Measurements from ENCODE around the gene NXPE3. TPM values are rescaled to one million over a fixed set of nuclear protein-coding genes. Genes with fewer than 3 reads are reported as not detected.

NXPE3 gene
- total and polyA plus RNA-seq, 2 experiments from 2014 or later = 5.4 to 12.6 TPM

- peak overlapping the region; percentile 78 for H3K4me3 ChIP-seq
- WGBS, 2 experiments (ENCODE audit: low coverage in 1 of 2, low lambda C conversion rate in 2 of 2, missing lambda C conversion rate in 2 of 2) = 5 to 7% methylated on average over 9 of the region's 9 CpGs
- DNase-seq = peak; percentile 13
These were observed 891 bp downstream of the NXPE3 start for GRCh38 chr3:101779822-101780381.

GRCh38 chr3:101780661-101781060 lies 1.6 kb downstream of the NXPE3 start:
- Histone ChIP-seq H3K9me3 (ENCODE audit: low read depth) (no peaks in the 10 kb centered on the region), H3K9me2 (ENCODE audit: insufficient read depth) (no peaks in the 10 kb centered on the region), H3F3A (ENCODE audit: insufficient read depth) (peaks cover 15% of the 10 kb centered on the region), H3K27me3 (replicated peaks; ENCODE audit: insufficient read depth) (no peaks in the 10 kb centered on the region), H4K20me1 (ENCODE audit: insufficient read depth) (no peaks in the 10 kb centered on the region), H3K9ac (peak overlapping the region; percentile 70), H3K4me2 (ENCODE audit: unreplicated experiment) (peak overlapping the region; percentile 93), H3K4me1 (ENCODE audit: insufficient read depth) (peaks cover 18% of the 10 kb centered on the region), H3K79me2 (ENCODE audit: insufficient read depth) (peaks cover 9% of the 10 kb centered on the region), H3K36me3 (ENCODE audit: low read depth) (peaks cover 4% of the 10 kb centered on the region; the same call in 1 of the 2 replicates), H3K27ac (peak overlapping the region; percentile 60), H3K4me3 (peak overlapping the region; percentile 78), H2AFZ (peak overlapping the region; percentile 99)
- WGBS, 2 experiments (ENCODE audit: low coverage in 1 of 2, low lambda C conversion rate in 2 of 2, missing lambda C conversion rate in 2 of 2) = 38 to 43% methylated on average over 2 of the region's 2 CpGs
- TF ChIP-seq EZH2phosphoT487 (IDR thresholded peaks at IDR 0.05; ENCODE audit: insufficient read depth, low read depth) = no peak
- TF ChIP-seq EZH2 (IDR thresholded peaks at IDR 0.05; ENCODE audit: insufficient read depth, poor library complexity, severe bottlenecking) = no peak
- peak; percentile 92 for DNase-seq
- in situ Hi-C loops (cut with MboI) = no loop called here

More at GRCh38 chr3:101779822-101780381, 891 bp downstream of the NXPE3 start:
- no peaks in the 10 kb centered on the region for H3K9me3 ChIP-seq (ENCODE audit: low read depth)
- peak overlapping the region; percentile 93 for H3K4me2 ChIP-seq (ENCODE audit: unreplicated experiment)
- peak overlapping the region; percentile 99 for H2AFZ ChIP-seq
- peaks cover 18% of the 10 kb centered on the region for H3K4me1 ChIP-seq (ENCODE audit: insufficient read depth)
- peaks cover 9% of the 10 kb centered on the region for H3K79me2 ChIP-seq (ENCODE audit: insufficient read depth)
- peak overlapping the region; percentile 60 for H3K27ac ChIP-seq
- no peaks in the 10 kb centered on the region for H3K9me2 ChIP-seq (ENCODE audit: insufficient read depth)
- in situ Hi-C loops (cut with MboI) = no loop called here
- TF ChIP-seq EZH2 (IDR thresholded peaks at IDR 0.05; ENCODE audit: insufficient read depth, poor library complexity, severe bottlenecking) (no peak), EZH2phosphoT487 (IDR thresholded peaks at IDR 0.05; ENCODE audit: insufficient read depth, low read depth) (no peak)
- H4K20me1 ChIP-seq (ENCODE audit: insufficient read depth) = no peaks in the 10 kb centered on the region
- peak overlapping the region; percentile 70 for H3K9ac ChIP-seq
- no peaks in the 10 kb centered on the region for H3K36me3 ChIP-seq (ENCODE audit: low read depth)
- no peaks in the 10 kb centered on the region for H3K27me3 ChIP-seq (replicated peaks; ENCODE audit: insufficient read depth)
- H3F3A ChIP-seq (ENCODE audit: insufficient read depth) = peaks cover 15% of the 10 kb centered on the region

- Histone ChIP-seq H3K27ac (peak overlapping the region; percentile 60), H3K9me3 (ENCODE audit: low read depth) (no peaks in the 10 kb centered on the region), H3K4me1 (ENCODE audit: insufficient read depth) (peaks cover 18% of the 10 kb centered on the region), H3K9ac (peak overlapping the region; percentile 29; the same call in 1 of the 2 replicates), H3K4me2 (ENCODE audit: unreplicated experiment) (peak overlapping the region; percentile 93), H3K27me3 (replicated peaks; ENCODE audit: insufficient read depth) (no peaks in the 10 kb centered on the region), H3F3A (ENCODE audit: insufficient read depth) (peaks cover 15% of the 10 kb centered on the region), H4K20me1 (ENCODE audit: insufficient read depth) (no peaks in the 10 kb centered on the region), H3K79me2 (ENCODE audit: insufficient read depth) (peaks cover 9% of the 10 kb centered on the region), H2AFZ (peak overlapping the region; percentile 24), H3K4me3 (peak overlapping the region; percentile 78), H3K9me2 (ENCODE audit: insufficient read depth) (no peaks in the 10 kb centered on the region), H3K36me3 (ENCODE audit: low read depth) (peaks cover 9% of the 10 kb centered on the region; the same call in 1 of the 2 replicates)
- peak; percentile 8 for DNase-seq
- in situ Hi-C loops (cut with MboI) = no loop called here
- TF ChIP-seq EZH2phosphoT487 (IDR thresholded peaks at IDR 0.05; ENCODE audit: insufficient read depth, low read depth) = no peak
- TF ChIP-seq EZH2 (IDR thresholded peaks at IDR 0.05; ENCODE audit: insufficient read depth, poor library complexity, severe bottlenecking) = no peak
These were observed 2.2 kb downstream of the NXPE3 start for GRCh38 chr3:101781166-101781565.

GRCh38 chr3:101784855-101785613 lies 6.0 kb downstream of the NXPE3 start:
- no peak for DNase-seq
- peaks cover 15% of the 10 kb centered on the region for H3K4me1 ChIP-seq (ENCODE audit: insufficient read depth)
- no peak overlapping the region for H3K27ac ChIP-seq
- H3K9me3 ChIP-seq (ENCODE audit: low read depth) = no peaks in the 10 kb centered on the region
- no peak overlapping the region for H2AFZ ChIP-seq
- H3K9me2 ChIP-seq (ENCODE audit: insufficient read depth) = no peaks in the 10 kb centered on the region
- no peak overlapping the region for H3K4me3 ChIP-seq
- 92 to 93% methylated on average over 5 of the region's 5 CpGs for WGBS, 2 experiments (ENCODE audit: low coverage in 1 of 2, low lambda C conversion rate in 2 of 2, missing lambda C conversion rate in 2 of 2)
- H3F3A ChIP-seq (ENCODE audit: insufficient read depth) = peaks cover 12% of the 10 kb centered on the region
- no peaks in the 10 kb centered on the region for H3K27me3 ChIP-seq (replicated peaks; ENCODE audit: insufficient read depth)
- H3K36me3 ChIP-seq (ENCODE audit: low read depth) = peaks cover 19% of the 10 kb centered on the region; the same call in 1 of the 2 replicates
- no peaks in the 10 kb centered on the region for H4K20me1 ChIP-seq (ENCODE audit: insufficient read depth)
- H3K4me2 ChIP-seq (ENCODE audit: unreplicated experiment) = no peak overlapping the region
- H3K9ac ChIP-seq = no peak overlapping the region
- TF ChIP-seq EZH2 (IDR thresholded peaks at IDR 0.05; ENCODE audit: insufficient read depth, poor library complexity, severe bottlenecking) (no peak), EZH2phosphoT487 (IDR thresholded peaks at IDR 0.05; ENCODE audit: insufficient read depth, low read depth) (no peak)
- peaks cover 9% of the 10 kb centered on the region for H3K79me2 ChIP-seq (ENCODE audit: insufficient read depth)
- in situ Hi-C loops (cut with MboI) = no loop called here

All from GM23248 (cell line).